HG03280 (cell line): ENCODE data around the gene CENPB.

Source experiments
- ATAC-seq: cut with Tn5 transposase; IDR thresholded peaks from one replicate; pipeline ENCODE4 v1.9.1; 2021; ENCODE audit warnings: mild to moderate bottlenecking, moderate library complexity; ENCODE audit not compliant: unreplicated experiment

The CENPB gene

GRCh38 chr20:3812259-3812681 lies 25.7 kb upstream of the CENPB start:
- no peak for ATAC-seq

- no peak for ATAC-seq
Observed at GRCh38 chr20:3811467-3812258, 25.1 kb upstream of the CENPB start.

GRCh38 chr20:3808544-3808943 lies 22.0 kb upstream of the CENPB start:
- no peak for ATAC-seq

- no peak for ATAC-seq
Observed at GRCh38 chr20:3804781-3805180, 18.2 kb upstream of the CENPB start.

- ATAC-seq, result no peak
Observed at GRCh38 chr20:3804254-3804751, 17.8 kb upstream of the CENPB start.

GRCh38 chr20:3803854-3804253 lies 17.3 kb upstream of the CENPB start:
- no peak for ATAC-seq

- ATAC-seq, result no peak
Observed at GRCh38 chr20:3803289-3803688, 16.7 kb upstream of the CENPB start.

GRCh38 chr20:3802524-3803239 lies 16.1 kb upstream of the CENPB start:
- no peak for ATAC-seq

- no peak for ATAC-seq
Observed at GRCh38 chr20:3801846-3802245, 15.3 kb upstream of the CENPB start.

GRCh38 chr20:3801299-3801698 lies 14.8 kb upstream of the CENPB start:
- ATAC-seq, result no peak

- no peak for ATAC-seq
Observed at GRCh38 chr20:3800878-3801260, 14.3 kb upstream of the CENPB start.

GRCh38 chr20:3800256-3800877 lies 13.8 kb upstream of the CENPB start:
- no peak for ATAC-seq

- no peak for ATAC-seq
Observed at GRCh38 chr20:3798908-3799248, 12.3 kb upstream of the CENPB start.

- ATAC-seq, result no peak
Observed at GRCh38 chr20:3798373-3798768, 11.8 kb upstream of the CENPB start.

- ATAC-seq, result no peak
Observed at GRCh38 chr20:3797592-3798372, 11.2 kb upstream of the CENPB start.

GRCh38 chr20:3797226-3797545 lies 10.6 kb upstream of the CENPB start:
- ATAC-seq, result no peak

GRCh38 chr20:3796477-3797225 lies 10.1 kb upstream of the CENPB start:
- ATAC-seq, result peak; percentile 1

- ATAC-seq, result peak; percentile 72
Observed at GRCh38 chr20:3795511-3796468, 9.2 kb upstream of the CENPB start, which contains the start of gene CDC25B. Gene CDC25B (plus strand): TSS chr20:3796310. CDS start chr20:3796532, 222 bp downstream.

- ATAC-seq, result no peak
Observed at GRCh38 chr20:3794701-3795420, 8.3 kb upstream of the CENPB start.
